HG02981 (cell line): ENCODE measurements around the gene ANKRD16.
"Not testable (repeated sequence)": the region's sequence is repeated elsewhere in the genome, so short reads cannot be mapped to it uniquely, and the experiment has no call there.

ENCODE experiments used
- ATAC-seq: cut with Tn5 transposase; IDR thresholded peaks from one replicate; pipeline ENCODE4 v1.9.1; 2021; ENCODE audit warnings: mild to moderate bottlenecking, moderate library complexity; ENCODE audit not compliant: unreplicated experiment

The ANKRD16 gene

DNA sequence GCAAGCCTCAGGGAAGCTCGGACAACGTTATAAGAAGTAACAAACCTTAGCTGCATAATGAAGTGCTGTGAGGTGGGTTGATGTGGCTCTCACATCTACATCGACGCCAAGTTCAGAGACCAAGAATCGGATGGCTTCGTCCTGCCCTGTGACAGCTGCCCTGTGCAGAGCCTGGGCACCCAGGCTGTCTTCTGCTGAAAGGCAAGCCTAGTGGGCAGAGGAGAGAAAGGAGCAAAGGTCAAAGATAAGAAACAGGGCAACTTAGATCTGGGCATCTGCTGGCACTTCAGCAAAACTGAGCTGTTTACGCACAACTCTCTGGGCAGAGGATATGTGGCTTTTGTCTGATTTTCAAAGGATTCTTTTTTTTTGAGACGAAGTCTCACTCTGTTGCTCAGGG is 6.7 kb downstream of the ANKRD16 start:
- ATAC-seq = no peak

DNA sequence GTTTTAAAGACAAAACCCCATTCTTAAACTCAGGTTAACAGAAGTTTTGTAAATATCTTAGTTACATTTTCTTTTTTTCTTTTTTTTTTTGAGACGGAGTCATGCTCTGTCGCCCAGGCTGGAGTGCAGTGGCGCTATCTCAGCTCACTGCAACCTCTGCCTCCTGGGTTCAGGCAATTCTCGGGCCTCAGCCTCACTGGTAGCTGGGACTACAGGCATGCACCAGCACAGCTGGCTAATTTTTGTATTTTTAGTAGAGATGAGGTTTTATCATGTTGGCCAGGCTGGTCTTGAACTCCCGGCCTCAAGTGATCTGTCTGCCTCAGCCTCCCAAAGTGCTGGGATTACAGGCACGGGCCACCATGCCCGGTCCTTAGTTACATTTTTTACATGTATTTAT is 12.7 kb downstream of the ANKRD16 start:
- ATAC-seq = not testable (repeated sequence)

DNA sequence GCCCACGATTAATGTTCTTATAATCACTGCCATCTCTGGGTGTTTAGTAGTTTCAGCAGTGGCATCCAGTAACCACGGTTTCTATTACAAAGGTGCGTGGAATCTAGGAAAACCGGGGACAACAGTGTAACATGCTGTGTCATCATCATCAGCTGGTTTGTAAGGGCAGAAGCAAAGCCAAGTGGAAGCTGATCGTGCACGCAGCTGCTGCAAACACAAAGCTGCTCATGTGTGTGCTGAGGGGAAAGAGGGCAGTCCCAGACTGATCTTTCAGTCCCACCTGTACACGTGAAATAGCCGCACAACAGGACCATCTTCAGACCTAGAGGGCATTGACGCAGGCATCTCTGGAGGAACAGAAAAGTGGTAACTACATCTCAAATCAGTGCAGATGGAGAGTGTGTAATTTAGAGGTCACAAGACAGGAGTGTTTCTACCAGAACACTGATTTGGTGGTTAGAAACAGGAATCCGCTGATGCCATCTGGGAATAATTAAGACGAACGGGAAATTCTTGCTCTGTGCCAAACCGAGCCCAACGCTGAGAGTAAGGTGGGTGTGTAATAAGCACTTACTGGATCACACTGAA is 13.4 kb downstream of the ANKRD16 start:
- no peak for ATAC-seq

DNA sequence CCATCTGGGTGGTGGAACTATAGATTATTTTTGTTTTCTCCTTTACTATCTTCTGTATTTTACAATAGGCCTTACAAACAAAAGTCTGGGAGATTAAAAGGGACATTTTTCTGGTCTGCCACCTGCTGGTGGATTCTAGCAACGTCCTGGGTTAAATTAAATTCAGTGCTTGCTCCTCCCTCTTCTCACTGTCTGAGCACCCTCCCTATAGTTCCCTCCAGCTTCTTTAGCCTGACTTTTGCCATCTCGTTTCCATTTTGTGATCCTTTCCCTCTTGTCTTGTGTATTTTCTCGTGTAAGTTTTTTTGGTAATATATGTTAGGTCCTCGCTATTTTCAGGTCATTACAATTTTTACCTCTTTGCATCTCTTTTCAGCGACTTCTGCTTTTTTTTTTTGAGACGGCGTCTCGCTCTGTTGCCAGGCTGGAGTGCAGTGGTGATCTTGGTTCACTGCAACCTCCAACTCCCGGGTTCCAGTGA is 16.1 kb downstream of the ANKRD16 start:
- peak; percentile 80 for ATAC-seq

DNA sequence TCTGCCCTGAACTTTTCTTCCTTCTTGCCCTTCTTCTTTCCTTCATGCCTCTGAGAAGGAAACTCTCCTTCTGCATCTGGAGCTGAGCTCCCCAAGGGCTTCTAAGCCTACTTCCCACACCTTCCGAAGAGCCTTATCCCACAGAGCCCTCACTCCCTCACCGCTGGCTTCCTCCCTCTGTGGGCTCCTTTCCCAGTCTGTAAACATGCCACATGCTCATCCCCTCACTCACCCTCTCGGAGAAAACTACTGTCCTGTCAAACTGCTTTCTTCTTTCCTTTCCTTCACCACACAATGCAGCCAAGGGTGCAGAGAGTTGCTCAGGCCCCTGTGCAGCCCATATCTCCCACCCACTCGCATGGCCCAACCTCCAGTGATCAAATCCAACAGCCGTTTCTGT is 18.1 kb downstream of the ANKRD16 start:
- ATAC-seq = no peak

DNA sequence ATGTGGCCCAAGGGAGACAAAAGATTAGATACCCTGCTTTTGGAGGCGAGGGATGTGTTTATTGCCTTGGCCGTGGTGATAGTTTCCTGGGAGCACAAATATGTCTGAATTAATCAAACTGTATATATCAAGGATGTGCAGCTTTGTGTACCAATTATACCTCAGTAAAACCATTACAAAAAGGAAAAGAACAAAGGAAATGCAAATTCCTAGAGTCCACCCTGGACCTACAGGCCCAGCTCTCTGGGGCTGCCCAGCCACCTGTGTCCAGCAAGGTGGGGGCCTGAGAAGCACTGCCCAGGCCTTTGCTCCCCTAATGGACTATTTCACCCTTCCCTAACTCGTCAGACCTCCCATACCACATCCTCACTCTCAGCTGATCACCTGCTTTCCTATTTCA is 20.5 kb downstream of the ANKRD16 start:
- ATAC-seq = no peak

DNA sequence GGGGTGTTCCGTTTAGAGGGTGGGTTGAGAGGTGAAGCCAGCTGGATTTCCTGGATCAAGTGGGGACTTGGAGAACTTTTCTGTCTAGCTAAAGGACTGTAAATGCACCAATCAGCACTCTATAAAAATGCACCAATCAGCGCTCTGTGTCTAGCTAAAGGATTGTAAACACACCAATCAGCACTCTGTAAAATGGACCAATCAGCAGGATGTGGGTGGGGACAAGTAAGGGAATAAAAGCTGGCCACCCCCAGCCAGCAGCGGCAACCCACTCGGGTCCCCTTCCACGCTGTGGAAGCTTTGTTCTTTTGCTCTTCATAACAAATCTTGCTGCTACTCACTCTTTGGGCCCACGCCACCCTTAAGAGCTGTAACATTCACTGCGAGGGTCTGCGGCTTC is 21.3 kb downstream of the ANKRD16 start:
- ATAC-seq = not testable (repeated sequence)

DNA sequence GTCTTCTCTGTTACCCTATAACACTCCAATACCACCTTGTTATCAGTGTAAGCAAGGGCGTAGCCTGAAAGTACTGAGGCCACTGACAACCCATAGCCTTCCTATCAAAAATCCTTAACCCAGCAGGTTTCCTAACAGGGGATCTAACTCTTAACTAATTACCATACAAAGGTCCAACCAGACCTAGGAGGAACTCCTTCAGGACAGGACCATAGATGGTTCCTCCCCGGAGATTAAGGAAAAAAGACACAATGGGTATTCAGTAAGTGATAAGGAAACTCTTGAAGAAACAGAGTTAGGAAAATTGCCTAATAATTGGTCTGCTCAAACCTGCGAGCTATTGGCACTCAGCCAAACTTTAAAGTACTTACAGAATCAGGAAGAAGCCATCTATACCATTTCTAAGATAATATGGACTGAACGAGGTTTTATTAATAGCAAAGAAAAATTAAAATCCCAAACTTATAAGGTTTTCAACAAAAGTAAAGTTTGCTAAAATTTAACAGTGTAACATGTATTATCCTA is 22.5 kb downstream of the ANKRD16 start:
- ATAC-seq = not testable (repeated sequence)

DNA sequence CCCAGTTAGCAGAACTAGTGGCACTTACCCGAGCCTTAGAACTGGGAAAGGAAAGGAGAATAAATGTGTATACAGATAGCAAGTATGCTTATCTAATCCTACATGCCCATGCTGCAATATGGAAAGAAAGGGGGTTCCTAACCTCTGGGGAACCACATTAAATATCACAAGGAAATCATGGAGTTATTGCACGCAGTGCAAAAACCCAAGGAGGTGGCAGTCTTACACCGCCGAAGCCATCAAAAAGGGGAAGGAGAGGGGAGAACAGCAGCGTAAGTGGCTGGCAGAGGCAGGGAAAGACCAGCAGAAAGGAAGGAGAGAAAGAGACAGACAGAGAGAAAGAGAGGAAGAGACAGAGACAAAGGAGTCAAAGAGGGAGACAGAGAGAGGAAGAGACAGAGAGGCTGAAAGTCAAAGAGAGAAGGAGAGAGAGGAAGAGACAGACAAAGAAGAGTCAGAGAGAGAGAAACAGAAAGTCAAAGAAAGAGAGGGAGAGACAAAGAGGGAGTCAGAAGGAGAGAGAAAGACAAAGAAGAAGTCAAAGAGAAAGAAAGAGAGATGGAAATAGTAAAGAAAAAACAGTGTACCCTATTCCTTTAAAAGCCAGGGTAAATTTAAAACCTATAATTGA is 23.1 kb downstream of the ANKRD16 start:
- ATAC-seq = not testable (repeated sequence)

DNA sequence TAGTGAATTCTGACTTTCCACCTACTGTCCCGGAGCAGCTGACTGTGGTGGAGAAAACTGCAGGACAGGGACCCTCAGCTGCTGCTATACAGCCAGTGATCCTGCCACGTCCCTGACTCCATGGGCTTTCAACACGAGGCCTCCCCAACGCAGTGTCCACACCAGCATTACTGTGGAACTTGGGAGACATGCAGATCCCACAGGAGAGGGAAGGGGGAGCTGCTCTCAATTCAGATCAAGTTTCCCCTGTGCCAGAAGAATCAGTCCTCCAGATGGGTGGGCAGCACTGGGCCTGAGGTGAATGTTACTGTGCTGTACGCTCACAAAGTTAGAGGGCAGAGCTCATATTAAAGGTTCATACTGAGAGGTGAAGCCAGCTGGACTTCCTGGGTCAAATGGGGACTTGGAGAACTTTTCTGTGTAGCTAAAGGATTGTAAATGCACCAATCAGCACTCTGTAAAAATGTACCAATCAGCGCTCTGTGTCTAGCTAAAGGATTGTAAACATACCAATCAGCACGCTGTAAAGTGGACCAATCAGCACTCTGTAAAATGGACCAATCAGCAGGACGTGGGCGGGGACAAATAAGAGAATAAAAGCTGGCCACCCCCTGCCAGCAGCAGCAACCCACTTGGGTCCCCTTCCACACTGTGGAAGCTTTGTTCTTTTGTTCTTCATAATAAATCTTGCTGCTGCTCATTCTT is 26.6 kb downstream of the ANKRD16 start:
- not testable (repeated sequence) for ATAC-seq

DNA sequence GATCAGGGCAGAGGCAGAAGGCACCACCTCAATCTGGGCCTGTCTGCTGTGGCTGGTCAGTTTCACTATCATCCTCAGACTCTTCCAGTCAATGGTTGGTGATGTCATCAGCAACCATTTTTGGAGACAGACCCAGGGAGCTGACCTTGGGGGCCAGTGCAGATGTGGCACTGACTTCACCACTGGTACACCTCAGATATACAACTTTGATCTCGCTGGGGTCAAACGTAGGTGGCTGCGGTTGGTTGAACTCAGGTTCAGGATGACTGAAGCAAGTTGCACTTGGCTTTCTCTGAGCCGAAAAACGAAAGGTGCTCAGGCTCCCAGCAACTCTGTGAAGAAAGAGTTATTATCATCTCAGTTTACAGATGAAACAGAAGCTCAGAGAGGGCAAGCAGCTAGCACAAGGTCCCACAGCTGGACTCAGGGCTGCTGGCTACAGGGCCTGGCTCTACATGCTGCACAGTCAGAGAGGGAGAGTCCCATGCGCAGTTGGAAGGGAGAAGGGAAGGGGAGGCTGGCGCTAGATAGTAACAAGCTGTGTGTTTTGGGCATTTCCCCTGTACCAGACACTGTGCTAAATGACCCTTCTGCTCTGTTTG is 27.2 kb downstream of the ANKRD16 start:
- ATAC-seq = peak; percentile 95

DNA sequence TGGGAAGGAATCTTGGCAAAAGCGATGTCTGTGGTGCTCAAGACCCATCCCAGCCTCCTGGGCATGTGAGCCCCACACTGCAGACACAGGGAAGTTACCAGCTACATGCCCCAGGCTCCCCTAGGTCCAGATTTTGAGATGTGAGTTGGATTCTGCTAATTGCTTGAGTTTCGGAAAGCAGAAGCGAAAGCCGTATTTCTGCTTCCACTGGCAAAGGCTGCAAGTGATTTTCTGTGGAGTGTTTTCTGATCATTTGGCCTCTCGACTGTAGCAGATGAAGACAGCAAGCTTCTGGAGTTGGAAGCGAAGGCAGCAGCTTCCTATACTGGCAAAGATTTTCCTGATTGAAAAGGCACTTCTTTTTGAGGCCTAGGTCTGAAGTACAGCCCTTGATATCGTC is 29.6 kb downstream of the ANKRD16 start:
- ATAC-seq = no peak

DNA sequence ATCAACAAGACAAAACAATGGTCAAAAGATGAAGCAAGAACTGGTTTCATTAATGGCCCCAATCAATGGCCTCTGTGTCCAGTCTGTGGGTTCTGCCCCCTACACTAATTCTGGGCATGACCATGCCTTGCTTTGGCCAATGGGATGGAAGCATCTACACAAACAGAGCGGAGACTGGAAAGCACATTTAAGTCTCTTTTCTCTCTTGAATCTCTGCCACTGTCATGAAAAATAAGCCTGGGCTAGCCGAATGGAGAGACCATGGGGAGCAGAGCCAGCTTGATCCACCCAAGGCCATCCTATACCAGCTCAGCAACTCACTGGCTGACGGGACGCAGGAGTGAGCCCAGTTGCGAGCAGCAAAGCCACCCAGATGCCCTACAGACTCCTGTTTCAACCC is 30.9 kb downstream of the ANKRD16 start:
- no peak for ATAC-seq

DNA sequence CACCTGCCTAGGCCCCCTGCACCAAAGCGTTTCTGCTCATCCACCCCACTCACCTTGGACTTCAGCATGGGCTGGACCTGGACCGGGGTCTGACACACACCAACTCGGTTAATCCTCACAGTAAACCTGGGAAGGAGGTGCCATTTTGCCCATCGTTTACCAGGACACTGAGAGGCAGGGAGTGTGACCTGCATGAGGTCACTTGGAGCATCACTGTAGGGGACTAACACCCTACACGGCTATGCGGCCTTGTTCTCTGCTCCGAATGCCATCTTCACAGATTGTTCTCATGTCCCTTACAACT is 33.0 kb downstream of the ANKRD16 start:
- ATAC-seq = no peak

DNA sequence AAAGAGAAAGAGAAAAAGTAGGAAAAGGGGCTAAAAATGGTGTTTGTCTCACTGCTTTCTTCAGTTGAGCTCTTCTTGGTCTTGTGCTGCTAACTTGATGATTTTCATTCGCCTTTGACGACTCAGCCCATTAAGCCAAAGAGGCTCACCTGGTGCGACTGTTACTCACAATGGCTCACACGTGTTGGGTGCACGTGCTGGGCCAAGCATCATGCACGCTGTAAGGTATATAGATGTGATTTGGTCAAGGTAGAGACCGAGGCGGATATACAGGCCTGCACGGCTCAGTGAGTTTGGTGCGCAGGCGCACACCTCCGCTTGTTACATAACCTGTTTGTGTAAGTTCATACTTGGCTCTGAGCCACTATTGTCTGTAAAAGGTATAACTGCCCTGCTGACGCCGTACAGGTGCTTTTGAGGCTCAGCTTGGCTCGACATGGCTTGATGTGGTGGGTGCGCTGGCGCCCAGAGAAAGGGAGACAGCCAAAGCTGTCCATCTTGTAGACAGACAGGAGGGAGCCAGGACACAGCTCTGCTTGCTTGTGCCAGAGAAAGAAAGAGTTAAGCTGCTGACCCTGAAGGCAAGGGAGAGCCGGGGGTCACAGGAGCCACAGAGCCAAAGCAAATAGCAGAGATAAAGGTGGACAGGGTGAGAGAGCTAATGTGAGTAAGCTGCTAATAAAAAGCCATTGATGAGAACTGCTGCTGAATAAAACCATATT is 33.6 kb downstream of the ANKRD16 start:
- ATAC-seq = no peak

DNA sequence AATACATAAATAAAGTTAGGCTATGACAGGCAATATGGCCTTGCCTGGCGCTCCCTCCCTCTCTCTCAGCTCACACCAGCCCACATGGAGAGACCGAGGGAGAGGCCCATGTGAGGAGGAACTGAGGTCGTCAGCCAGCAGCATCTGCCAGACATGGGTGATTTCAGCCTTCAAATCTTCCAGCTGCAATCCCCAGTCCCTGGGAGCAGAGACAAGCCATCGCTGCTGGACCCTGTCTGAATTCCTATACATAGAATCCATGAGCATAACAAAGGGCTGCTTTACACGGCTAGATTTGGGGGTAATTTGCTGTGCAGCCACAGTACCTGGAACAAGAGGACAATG is 35.6 kb downstream of the ANKRD16 start:
- ATAC-seq = no peak

DNA sequence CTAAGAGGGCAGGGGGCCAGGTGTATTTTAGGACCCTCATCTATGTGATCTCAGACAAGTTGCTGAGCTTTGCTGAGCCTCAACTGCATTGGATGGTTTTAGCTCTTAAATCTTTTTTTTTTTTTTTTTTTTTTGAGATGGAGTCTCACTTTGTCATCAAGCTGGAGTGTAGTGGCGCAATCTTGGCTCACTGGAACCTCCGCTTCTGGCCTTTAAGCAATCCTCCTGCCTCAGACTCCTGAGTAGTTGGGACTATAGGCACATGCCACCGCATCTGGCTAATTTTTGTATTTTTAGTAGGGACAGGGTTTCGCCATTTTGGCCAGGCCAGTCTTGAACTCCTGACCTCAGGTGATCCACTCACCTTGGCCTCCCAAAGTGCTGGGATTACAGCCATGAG is 43.0 kb downstream of the ANKRD16 start:
- ATAC-seq = not testable (repeated sequence)

DNA sequence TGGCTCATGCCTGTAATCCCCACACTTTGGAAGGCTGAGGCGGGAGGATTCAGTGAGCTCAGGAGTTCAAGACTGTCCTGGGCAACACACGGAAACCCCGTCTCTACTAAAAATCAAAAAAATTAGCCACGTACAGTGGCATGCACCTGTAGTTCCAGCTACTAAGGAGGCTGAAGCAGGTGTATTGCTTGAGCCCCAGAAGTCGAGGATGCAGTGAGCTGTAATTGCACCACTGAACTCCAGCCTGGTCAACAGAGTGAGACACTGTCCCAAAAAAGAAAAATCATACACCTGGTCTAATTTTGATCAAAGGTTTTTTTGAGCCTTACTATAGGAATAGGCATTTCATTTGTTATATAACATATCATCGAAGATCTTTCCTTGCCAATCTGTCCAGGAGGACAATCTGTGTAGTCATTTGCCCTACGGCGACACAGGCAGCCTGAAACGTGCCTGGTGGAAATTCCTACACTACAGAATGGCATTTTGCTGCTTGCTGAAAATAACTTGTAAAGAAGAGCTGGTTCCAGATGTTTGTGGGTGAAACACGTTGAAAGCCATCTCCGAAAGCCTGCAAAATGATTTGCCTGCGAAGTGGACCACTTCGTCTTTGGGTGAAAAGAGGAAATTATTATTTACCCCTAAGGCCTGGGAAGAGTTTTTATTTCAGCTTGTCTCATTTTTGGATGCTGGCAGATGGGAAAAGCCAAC is 45.2 kb downstream of the ANKRD16 start:
- ATAC-seq = no peak

DNA sequence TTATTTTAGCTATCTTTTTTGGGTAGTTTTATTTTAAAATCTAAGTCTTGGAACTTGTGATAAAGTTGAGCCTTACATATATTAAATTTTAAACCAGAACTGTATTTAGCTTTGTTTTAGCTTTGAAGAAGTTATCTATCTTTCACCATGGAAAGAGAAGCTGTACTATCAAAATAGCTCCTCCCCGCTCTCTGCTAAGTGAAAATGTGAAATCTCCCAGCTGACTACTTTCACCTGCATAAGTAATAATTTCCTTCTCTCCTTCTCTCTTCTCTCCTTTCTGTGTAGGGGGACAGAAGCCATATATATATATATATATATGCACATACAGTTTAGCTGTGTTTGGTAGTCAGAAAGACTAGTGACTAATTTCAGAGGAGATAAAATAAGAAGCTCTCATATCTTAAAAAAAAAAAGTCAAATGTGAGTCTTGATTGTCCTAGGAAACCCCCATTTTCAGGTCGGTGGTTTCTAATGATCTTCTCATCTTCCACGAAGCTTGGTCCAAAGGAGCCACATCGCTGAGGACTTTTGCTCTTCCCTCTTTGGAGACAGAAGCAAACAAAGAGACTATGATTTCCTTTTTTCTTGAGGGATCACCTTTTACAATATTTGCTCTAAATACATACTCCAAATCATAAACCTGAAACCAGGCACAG is 45.9 kb downstream of the ANKRD16 start:
- ATAC-seq = no peak

DNA sequence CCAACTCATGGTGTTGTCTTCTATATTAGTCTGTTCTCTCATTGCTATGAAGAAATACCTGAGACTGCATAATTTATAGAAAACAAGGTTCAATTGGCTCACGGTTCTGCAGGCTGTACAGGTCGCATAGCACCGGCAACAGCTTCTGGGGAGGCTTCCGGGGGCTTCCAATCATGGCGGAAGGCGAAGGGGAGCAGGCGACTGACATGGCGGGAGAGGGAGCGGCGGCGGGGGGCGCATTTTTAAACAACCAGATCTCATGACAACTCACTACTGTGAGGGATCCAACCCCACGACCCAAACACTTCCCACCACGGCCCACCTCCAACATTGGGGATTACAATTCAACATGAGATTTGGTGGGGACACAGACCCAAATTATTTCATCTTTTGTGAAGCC is 47.7 kb downstream of the ANKRD16 start:
- ATAC-seq = no peak
